Sigmoid colon (tissue), 4 donors: ENCODE data around the gene CAB39L.

Experiments used
- POLR2A ChIP-seq, 2 donors: fragments of 450-650 bp; IDR thresholded peaks; one replicate each; pipeline ENCODE4 v1.6.1; 2016; ENCODE audit warnings: antibody characterized with exemption in 2 of 2, mild to moderate bottlenecking in 2 of 2, moderate library complexity in 2 of 2
- POLR2AphosphoS5 ChIP-seq, 4 donors: sonication (generic); formaldehyde crosslinking; IDR thresholded peaks; one replicate each; pipeline ENCODE4 v1.6.1; 2017; ENCODE audit warnings: antibody characterized with exemption in 4 of 4
- TF ChIP-seq, protein P1 (sequence below), 4 experiments: fragments of 450-650 bp in 3 of 4; fragments of 200-600 bp in 1 of 4; IDR thresholded peaks; one replicate each; pipeline ENCODE4 v1.5.1; 2016 to 2019; ENCODE audit warnings: antibody characterized with exemption in 4 of 4, mild to moderate bottlenecking in 3 of 4, moderate library complexity in 2 of 4

DNA sequence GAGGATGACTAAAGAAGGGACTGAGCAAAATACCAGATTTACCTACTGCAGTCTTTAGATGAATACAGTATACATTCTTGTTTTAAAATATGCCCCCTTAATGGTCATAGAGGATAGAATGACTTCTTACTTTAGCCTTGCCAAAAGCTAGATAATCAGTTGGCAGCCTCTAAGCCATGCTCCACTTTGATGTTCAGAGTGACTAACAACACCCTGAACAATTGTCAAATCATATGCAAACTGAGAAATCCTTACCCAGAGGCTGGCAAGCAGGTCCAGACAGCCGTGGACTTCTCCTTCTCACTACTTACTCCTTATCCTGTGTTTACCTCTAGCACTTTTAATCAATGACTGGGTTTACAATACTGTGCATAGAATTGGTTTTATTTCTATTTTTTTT is 28.3 kb upstream of the CAB39L start:
- TF ChIP-seq POLR2AphosphoS5 (IDR thresholded peaks at IDR 0.05) (no peak), POLR2A (IDR thresholded peaks at IDR 0.05) (no peak)
- TF ChIP-seq, protein P1, sequence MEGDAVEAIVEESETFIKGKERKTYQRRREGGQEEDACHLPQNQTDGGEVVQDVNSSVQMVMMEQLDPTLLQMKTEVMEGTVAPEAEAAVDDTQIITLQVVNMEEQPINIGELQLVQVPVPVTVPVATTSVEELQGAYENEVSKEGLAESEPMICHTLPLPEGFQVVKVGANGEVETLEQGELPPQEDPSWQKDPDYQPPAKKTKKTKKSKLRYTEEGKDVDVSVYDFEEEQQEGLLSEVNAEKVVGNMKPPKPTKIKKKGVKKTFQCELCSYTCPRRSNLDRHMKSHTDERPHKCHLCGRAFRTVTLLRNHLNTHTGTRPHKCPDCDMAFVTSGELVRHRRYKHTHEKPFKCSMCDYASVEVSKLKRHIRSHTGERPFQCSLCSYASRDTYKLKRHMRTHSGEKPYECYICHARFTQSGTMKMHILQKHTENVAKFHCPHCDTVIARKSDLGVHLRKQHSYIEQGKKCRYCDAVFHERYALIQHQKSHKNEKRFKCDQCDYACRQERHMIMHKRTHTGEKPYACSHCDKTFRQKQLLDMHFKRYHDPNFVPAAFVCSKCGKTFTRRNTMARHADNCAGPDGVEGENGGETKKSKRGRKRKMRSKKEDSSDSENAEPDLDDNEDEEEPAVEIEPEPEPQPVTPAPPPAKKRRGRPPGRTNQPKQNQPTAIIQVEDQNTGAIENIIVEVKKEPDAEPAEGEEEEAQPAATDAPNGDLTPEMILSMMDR (IDR thresholded peaks at IDR 0.05), result no peak
